GM11168 (cell line): ENCODE results near the gene RNU4-1.
"Not testable (repeated sequence)": the region's sequence is repeated elsewhere in the genome, so short reads cannot be mapped to it uniquely, and the experiment has no call there.

Source experiments
- in situ Hi-C: fragments of 300-500 bp; cut with MboI; formaldehyde crosslinking; loops from one replicate; pipeline ENCODE4 v1.12.0; 2022; ENCODE audit warnings: low sequenced_read_pairs; ENCODE audit not compliant: unreplicated experiment

RNU4-1 gene

GRCh38 chr12:120261951-120262851 lies 30.8 kb downstream of the RNU4-1 start:
- in situ Hi-C loops: no loop called here

- in situ Hi-C loops: no loop called here
Measured at GRCh38 chr12:120260607-120261006, 32.4 kb downstream of the RNU4-1 start.

GRCh38 chr12:120259418-120260202 lies 33.4 kb downstream of the RNU4-1 start:
- in situ Hi-C loops: no loop called here

GRCh38 chr12:120258323-120258896 lies 34.6 kb downstream of the RNU4-1 start:
- in situ Hi-C loops: no loop called here

GRCh38 chr12:120257041-120257821 lies 35.8 kb downstream of the RNU4-1 start:
- in situ Hi-C loops: no loop called here

GRCh38 chr12:120254809-120255208 lies 38.2 kb downstream of the RNU4-1 start:
- in situ Hi-C loops: no loop called here

- in situ Hi-C loops: not testable (repeated sequence)
Measured at GRCh38 chr12:120253313-120253712, 39.7 kb downstream of the RNU4-1 start.

GRCh38 chr12:120252071-120252906 lies 40.7 kb downstream of the RNU4-1 start:
- in situ Hi-C loops: no loop called here

GRCh38 chr12:120251364-120252070 lies 41.5 kb downstream of the RNU4-1 start:
- in situ Hi-C loops: not testable (repeated sequence)

- in situ Hi-C loops: no loop called here
Measured at GRCh38 chr12:120249875-120250795, 42.9 kb downstream of the RNU4-1 start.

GRCh38 chr12:120249266-120249874 lies 43.7 kb downstream of the RNU4-1 start:
- in situ Hi-C loops: no loop called here

- in situ Hi-C loops: no loop called here
Measured at GRCh38 chr12:120247621-120248030, 45.4 kb downstream of the RNU4-1 start.

- in situ Hi-C loops: no loop called here
Measured at GRCh38 chr12:120247183-120247582, 45.9 kb downstream of the RNU4-1 start.

GRCh38 chr12:120246705-120247104 lies 46.3 kb downstream of the RNU4-1 start:
- in situ Hi-C loops: not testable (repeated sequence)
